Endothelial cell of umbilical vein (primary cell): Measurements from ENCODE around the gene MID2.

Experiments used
- CTCF ChIP-seq, 2 donors: IDR thresholded peaks; 1 replicate in 1 of 2; 2 replicates in 1 of 2; pipeline ENCODE4 v1.5.1; 2011; ENCODE audit warnings: low read length in 2 of 2, mild to moderate bottlenecking in 2 of 2, moderate library complexity in 2 of 2, control low read depth in 1 of 2, inconsistent platforms in 1 of 2, low read depth in 1 of 2; ENCODE audit not compliant: insufficient read depth in 1 of 2; ENCODE audit errors: extremely low read depth in 1 of 2
- EZH2 ChIP-seq: IDR thresholded peaks from 2 replicates; pipeline ENCODE4 v1.6.1; 2012; ENCODE audit warnings: borderline replicate concordance, low read depth, mild to moderate bottlenecking, moderate library complexity, low read length, inconsistent platforms; ENCODE audit not compliant: severe bottlenecking
- JUN ChIP-seq: IDR thresholded peaks from 2 replicates; pipeline ENCODE4 v1.6.1; 2011; ENCODE audit warnings: borderline replicate concordance, low read depth; ENCODE audit not compliant: insufficient read length, insufficient read depth
- MAX ChIP-seq: IDR thresholded peaks from 2 replicates; pipeline ENCODE4 v1.6.1; 2011; ENCODE audit not compliant: insufficient read depth, insufficient read length
- MYC ChIP-seq: IDR thresholded peaks from one replicate; pipeline ENCODE4 v1.6.1; 2011; ENCODE audit warnings: mild to moderate bottlenecking, low read depth, low read length
- POLR2A ChIP-seq: IDR thresholded peaks from 2 replicates; pipeline ENCODE4 v1.6.1; 2012; ENCODE audit warnings: low read depth, mild to moderate bottlenecking, control low read depth, low read length
- POLR2AphosphoS5 ChIP-seq: IDR thresholded peaks from 2 replicates; pipeline ENCODE4 v1.6.1; 2012; ENCODE audit warnings: low read depth, mild to moderate bottlenecking, control low read depth, low read length, moderate library complexity; ENCODE audit not compliant: insufficient read depth

GRCh38 chrX:107856289-107856688, 30.6 kb downstream of the MID2 start:
- no peak for TF ChIP-seq CTCF (IDR thresholded peaks at IDR 0.05; ENCODE audit: extremely low read depth in 1 of 2, insufficient read depth in 1 of 2, low read depth in 1 of 2, low read length in 2 of 2)
- TF ChIP-seq EZH2, result no peak
- no peak for TF ChIP-seq POLR2AphosphoS5
- TF ChIP-seq POLR2A, result no peak
- no peak for TF ChIP-seq MAX
- no peak for TF ChIP-seq JUN
- no peak for TF ChIP-seq MYC
